ENCODE measurements around the gene IL2. TPM values are rescaled to one million over a fixed set of nuclear protein-coding genes. Genes with fewer than 3 reads are reported as not detected.

Gene IL2
- total and polyA plus RNA-seq, 3 donors from 2014 or later = not detected

- Histone ChIP-seq H3K4me1 (no peaks in the 10 kb centered on the region), H3K9me3 (no peaks in the 10 kb centered on the region), H3K36me3 (ENCODE audit: low read depth, missing control alignments) (no peaks in the 10 kb centered on the region), H3K4me3 (no peak overlapping the region), H3K27me3 (no peaks in the 10 kb centered on the region), H3K27ac (no peak overlapping the region)
- no peak for TF ChIP-seq CTCF (IDR thresholded peaks at IDR 0.05)
- TF ChIP-seq POLR2A (IDR thresholded peaks at IDR 0.05) = no peak
- intact Hi-C loops (cut with DNase I; ENCODE audit: low total_unique reads) = no loop called here
- DNase-seq = no peak
- 45 to 47% methylated on average over 3 of the region's 3 CpGs for WGBS, 2 donors
Observed at GRCh38 chr4:122412547-122412946, 44.0 kb downstream of the IL2 start.

GRCh38 chr4:122403861-122404260 lies 52.7 kb downstream of the IL2 start:
- Histone ChIP-seq H3K27me3 (no peaks in the 10 kb centered on the region), H3K36me3 (ENCODE audit: low read depth, missing control alignments) (no peaks in the 10 kb centered on the region), H3K4me3 (no peak overlapping the region), H3K4me1 (no peaks in the 10 kb centered on the region), H3K9me3 (no peaks in the 10 kb centered on the region), H3K27ac (no peak overlapping the region)
- TF ChIP-seq POLR2A (IDR thresholded peaks at IDR 0.05) (no peak), CTCF (IDR thresholded peaks at IDR 0.05) (no peak)
- intact Hi-C loops (cut with DNase I; ENCODE audit: low total_unique reads) = no loop called here
- WGBS, 2 donors = 47 to 90% methylated on average over 2 to 3 of the region's 3 CpGs
- DNase-seq = no peak

Other genes with a start within 250 kb of the IL2 start
- 100 to 1,000 TPM in 1 of 2 donors, 10 to 100 TPM in 1; 97.2 to 154 TPM for gene ADAD1, start 77.7 kb downstream of the IL2 start, total RNA-seq
- gene ADAD1, start 77.7 kb downstream of the IL2 start, polyA plus RNA-seq (ENCODE audit: insufficient read depth, low read depth, low replicate concordance) = 193 TPM
- not detected for gene IL21, start 164.3 kb upstream of the IL2 start, total RNA-seq
- 1.3 TPM for gene IL21, start 164.3 kb upstream of the IL2 start, polyA plus RNA-seq (ENCODE audit: insufficient read depth, low read depth, low replicate concordance)